GM10248 (cell line): ENCODE results near the gene SMAD6.

ENCODE experiments used
- CTCF ChIA-PET: fragments of 300-600 bp; sonication (Branson Sonifier 250); formaldehyde crosslinking; extraction: SDS; loops from one replicate; lab custom pipeline; 2021; ENCODE audit warnings: antibody characterized with exemption; lab: Yijun Ruan, JAX
- POLR2A ChIA-PET: fragments of 350-650 bp; sonication (Branson Sonifier 250); formaldehyde crosslinking; extraction: SDS; loops from one replicate; lab custom pipeline; 2020; ENCODE audit warnings: antibody characterized with exemption; lab: Yijun Ruan, JAX
- DNase-seq: peaks from one replicate; pipeline ENCODE4 v3.0.0; 2012; ENCODE audit errors: extremely low spot score
- TF ChIP-seq, protein P1 (sequence below): IDR thresholded peaks from 2 replicates; pipeline ENCODE4 v1.5.1; 2012; ENCODE audit warnings: mild to moderate bottlenecking, low read depth; ENCODE audit errors: extremely low read depth, missing control alignments, control extremely low read depth

SMAD6 gene

DNA sequence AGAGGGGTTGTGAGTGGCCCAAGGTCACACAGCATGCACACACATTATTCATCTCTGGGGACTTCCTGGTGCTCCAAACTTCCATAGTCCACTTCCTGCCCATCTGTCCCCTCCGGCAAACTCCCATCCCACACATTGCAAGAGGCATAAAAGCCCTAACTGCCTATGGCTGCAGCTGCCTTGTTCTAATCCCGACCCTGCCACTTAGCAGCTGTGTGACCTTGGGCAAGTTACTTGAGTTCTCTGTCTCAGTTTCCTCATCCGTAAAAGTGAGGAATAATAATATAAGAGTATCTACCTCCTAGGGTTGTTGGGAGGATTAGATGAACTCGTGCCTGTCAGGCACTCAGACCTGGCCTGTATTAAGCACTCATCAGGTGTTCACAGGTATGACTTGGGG is 84.2 kb downstream of the SMAD6 start:
- ChIA-PET CTCF (no interaction called here), POLR2A (no interaction called here)
- TF ChIP-seq, protein P1, sequence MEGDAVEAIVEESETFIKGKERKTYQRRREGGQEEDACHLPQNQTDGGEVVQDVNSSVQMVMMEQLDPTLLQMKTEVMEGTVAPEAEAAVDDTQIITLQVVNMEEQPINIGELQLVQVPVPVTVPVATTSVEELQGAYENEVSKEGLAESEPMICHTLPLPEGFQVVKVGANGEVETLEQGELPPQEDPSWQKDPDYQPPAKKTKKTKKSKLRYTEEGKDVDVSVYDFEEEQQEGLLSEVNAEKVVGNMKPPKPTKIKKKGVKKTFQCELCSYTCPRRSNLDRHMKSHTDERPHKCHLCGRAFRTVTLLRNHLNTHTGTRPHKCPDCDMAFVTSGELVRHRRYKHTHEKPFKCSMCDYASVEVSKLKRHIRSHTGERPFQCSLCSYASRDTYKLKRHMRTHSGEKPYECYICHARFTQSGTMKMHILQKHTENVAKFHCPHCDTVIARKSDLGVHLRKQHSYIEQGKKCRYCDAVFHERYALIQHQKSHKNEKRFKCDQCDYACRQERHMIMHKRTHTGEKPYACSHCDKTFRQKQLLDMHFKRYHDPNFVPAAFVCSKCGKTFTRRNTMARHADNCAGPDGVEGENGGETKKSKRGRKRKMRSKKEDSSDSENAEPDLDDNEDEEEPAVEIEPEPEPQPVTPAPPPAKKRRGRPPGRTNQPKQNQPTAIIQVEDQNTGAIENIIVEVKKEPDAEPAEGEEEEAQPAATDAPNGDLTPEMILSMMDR, result no peak
- no peak for DNase-seq

DNA sequence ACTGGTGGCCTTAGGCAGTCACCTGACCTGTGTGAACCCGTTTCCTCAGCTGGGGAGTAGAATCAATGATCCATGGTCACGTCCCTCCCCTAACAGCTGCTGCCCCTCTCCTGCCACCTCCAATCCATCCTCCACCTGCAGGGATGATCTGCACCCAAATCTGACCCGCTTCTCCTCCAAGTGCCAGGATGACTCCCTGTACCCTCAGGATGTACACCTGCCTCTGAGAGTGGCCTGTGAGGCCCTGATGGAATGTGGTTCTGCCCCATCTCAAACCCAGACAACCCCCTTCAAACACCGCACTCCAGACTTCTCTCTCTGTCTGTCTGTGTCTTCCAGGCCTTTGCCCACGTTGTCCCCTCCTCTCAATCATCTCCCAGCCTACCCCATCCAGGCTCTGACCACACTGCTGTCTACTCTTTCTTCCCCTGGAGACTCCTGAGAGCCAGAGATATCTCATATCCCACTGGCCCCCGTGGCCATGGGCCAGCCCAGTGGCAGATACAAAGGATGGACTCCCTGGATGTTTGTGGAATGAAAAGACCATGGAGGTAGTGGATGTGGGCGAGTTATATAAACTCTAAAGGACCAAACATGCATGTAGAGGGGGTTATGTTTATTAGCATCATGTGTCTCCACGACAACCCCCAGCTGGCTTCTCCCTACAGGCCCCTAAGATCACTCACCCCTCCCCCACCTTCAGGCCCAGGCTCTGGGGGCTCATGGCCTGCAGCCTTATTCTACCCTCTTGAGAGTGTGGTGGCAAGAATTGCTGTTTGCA is 84.9 kb downstream of the SMAD6 start:
- CTCF ChIA-PET, result no interaction called here
- POLR2A ChIA-PET, result no interaction called here
- TF ChIP-seq, protein P1, result no peak
- DNase-seq, result no peak

DNA sequence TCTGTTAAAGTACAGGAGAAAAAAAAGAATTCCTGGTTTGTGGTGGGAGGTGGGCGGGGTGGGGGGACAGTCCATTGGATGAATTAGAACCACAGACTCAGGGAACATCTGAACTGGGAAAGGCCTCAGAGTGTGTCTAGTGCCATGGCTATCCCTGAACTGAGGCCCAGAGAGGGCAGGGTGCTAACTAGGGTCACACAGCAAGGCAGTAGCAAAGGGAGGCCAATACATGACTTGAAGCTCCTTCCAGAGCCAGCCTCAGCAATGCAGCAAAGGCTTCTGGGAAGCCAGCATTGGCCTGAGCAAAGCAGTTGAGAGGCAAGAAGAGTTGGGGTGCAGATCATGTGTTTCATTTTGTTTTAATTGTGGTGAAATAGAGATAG is 85.4 kb downstream of the SMAD6 start:
- POLR2A ChIA-PET, result no interaction called here
- no peak for DNase-seq
- TF ChIP-seq, protein P1, result no peak
- CTCF ChIA-PET, result no interaction called here

DNA sequence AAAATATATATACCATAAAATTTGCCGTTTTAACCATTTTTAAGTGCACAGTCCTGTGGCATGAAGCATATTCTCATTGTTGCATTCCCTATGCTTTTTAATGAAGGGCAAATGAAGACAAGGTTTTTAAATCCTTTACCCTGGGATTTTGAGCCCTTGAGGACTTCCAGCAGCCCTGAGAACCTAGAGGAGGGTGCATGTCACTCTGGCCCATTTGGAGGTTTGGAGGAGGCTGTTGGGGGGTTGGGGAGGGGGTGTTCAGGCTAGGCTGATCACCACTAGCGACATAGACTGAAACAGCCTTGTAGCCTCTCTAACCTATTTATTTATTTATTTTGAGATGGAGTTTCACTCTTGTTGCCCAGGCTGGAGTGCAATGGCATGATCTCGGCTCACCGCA is 86.0 kb downstream of the SMAD6 start:
- ChIA-PET POLR2A (no interaction called here), CTCF (no interaction called here)
- TF ChIP-seq, protein P1, result no peak
- DNase-seq, result no peak

DNA sequence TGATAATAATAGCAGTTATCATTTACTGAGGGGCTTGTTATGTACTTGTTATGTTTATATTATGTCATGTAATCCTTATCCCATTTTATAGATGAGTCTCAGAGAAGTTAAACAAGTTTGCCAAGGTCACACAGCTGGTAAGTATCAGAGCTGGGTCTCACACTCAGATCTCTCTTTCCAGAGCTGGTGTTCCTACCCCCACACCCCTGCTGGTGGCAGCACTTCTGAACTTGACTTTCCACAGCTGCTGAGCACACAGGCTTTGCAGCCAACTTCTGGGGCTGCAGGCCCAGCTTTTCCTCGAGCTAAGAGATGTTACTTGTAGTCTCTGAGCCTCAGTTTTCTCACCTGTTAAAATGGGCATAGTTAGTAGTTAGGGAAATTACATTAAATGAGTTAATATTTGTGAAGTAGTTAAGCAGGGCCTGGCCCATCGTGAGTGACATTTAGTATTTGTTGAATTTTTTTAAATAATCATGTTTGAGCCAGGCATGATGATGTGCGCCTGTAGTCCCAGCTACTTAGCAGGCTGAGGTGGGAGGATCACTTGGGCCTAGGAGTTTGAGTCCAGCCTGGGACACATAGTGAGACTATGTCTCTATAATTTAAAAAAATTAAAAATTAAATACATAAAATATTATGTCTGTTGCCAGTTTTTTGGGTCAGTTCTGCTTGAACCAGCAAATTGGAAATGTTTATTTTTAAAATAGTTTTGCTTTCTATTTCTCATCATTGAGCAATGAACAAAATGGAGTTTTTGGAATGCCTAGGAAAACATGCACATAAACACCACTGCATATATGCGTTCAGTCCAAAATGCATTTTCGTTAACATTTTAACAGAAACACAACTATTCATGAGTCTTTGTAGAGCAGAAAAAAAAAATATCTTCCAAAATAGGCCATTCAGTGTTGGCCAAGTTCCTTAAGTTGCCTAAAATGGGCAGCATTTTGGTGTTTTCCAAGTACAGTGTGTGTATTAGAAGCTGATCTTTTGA is 87.3 kb downstream of the SMAD6 start:
- DNase-seq, result no peak
- POLR2A ChIA-PET, result no interaction called here
- TF ChIP-seq, protein P1, result peak; percentile 15
- CTCF ChIA-PET, result interaction anchor here (1.0 kb wide), 1 partner anchor 75 kb away, joined by 3 read pairs; no protein-coding TSS in a partner anchor

DNA sequence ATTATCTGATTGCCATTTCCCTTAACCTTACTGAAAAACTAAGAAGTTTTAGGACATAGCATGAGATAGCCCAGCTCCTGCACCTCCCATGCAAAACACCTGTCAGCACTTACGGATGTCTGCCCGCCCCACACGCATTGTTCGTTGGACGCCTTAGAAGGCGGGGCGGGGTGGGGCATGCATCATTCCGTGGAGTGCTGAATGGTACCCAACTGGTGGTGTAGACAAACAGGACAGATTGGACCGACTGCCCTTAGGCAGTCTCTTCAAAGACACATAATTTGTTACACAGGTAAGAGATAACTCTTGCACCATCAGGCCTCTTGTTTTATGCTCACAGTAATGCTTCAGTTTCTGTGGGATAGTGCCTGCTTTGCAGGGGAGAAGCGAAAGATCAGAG is 93.8 kb downstream of the SMAD6 start:
- POLR2A ChIA-PET, result no interaction called here
- TF ChIP-seq, protein P1, result no peak
- CTCF ChIA-PET, result no interaction called here

More for the DNA sequence above, 93.8 kb downstream of the SMAD6 start:
- DNase-seq, result no peak
